Dendritic cell treated with granulocyte-macrophage colony-stimulating factor and Interleukin-4, amounts not matched to agents 40 ng/mL and 50 ng/mL, for 4 days (primary cell): ENCODE data around the gene INPP5K.
A peak's percentile ranks its signal among the peaks of the same experiment; 100 is the strongest.
"Not testable (repeated sequence)": the region's sequence is repeated elsewhere in the genome, so short reads cannot be mapped to it uniquely, and the experiment has no call there.

Source experiments
- H3K27ac Mint-ChIP-seq: one replicate; pipeline ENCODE4 v1.8.0; 2022; ENCODE audit warnings: mild to moderate bottlenecking, mixed read lengths
- H3K27me3 Mint-ChIP-seq: one replicate; pipeline ENCODE4 v1.8.0; 2022; ENCODE audit warnings: mild to moderate bottlenecking, mixed read lengths
- H3K36me3 Mint-ChIP-seq: one replicate; pipeline ENCODE4 v1.8.0; 2022; ENCODE audit warnings: low read depth, mixed read lengths
- H3K4me1 Mint-ChIP-seq: one replicate; pipeline ENCODE4 v1.8.0; 2022; ENCODE audit warnings: low read depth, mixed read lengths
- H3K4me3 Mint-ChIP-seq: one replicate; pipeline ENCODE4 v1.8.0; 2022; ENCODE audit warnings: mild to moderate bottlenecking, moderate library complexity, mixed read lengths
- H3K9me3 Mint-ChIP-seq: one replicate; pipeline ENCODE4 v1.8.0; 2022; ENCODE audit warnings: mixed read lengths
- intact Hi-C: fragments of 100-400 bp; cut with micrococcal nuclease; formaldehyde crosslinking; loops from one replicate; pipeline ENCODE4 v1.15.0; 2022

INPP5K gene

GRCh38 chr17:1464186-1464585, 52.2 kb downstream of the INPP5K start:
- Mint-ChIP-seq H3K9me3 (no peaks in the 10 kb centered on the region), H3K27ac (peak overlapping the region; percentile 82)
- intact Hi-C loops, result no loop called here

DNA sequence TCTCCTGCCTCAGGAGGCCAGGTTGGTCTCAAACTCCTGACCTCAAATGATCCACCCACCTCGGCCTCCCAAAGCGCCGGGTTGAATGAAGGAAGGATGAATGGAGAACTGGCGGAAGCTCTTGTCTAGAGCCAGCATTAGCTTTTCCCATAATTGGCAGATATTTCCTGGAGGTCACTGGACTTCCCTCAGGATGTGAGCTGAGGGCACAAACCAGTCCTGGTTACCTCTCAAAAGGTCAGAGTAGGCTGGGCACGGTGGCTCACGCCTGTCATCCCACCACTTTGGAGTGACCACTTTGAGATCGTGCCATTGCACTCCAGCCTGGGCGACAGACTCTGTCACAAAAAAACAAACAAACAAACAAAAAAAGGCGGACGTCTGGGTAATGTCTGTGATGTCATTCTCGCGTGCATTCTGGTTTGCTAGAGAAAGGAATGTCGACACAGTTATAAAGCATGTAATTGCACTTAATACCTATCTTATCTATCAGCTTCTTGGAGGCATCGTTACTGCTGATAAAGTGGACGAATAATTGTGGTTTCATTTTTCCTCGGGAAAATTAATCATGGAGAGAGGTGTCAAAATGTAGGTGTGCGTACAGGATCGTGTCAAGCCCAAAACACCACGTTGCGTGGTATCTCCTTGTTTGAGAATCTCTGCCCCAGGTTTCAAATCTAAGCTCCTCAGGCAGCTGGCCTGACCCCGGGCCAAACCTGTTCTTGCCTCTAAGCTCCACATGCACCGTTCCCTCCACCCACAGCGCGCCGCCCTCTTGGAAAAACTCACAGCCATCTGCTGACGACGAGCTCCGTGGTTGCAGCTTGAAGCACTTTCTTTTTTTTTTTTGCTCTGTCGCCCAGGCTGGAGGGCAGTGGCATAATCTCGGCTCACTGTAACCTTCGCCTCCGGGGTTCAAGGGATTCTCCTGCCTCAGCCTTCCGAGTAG, 54.0 kb downstream of the INPP5K start:
- no peaks in the 10 kb centered on the region for H3K9me3 Mint-ChIP-seq

More at GRCh38 chr17:1464186-1464585, 52.2 kb downstream of the INPP5K start:
- H3K27me3 Mint-ChIP-seq, result peaks cover 44% of the 10 kb centered on the region
- H3K36me3 Mint-ChIP-seq, result peaks cover 51% of the 10 kb centered on the region
- H3K4me1 Mint-ChIP-seq, result peaks cover 73% of the 10 kb centered on the region
- H3K4me3 Mint-ChIP-seq, result no peak overlapping the region

DNA sequence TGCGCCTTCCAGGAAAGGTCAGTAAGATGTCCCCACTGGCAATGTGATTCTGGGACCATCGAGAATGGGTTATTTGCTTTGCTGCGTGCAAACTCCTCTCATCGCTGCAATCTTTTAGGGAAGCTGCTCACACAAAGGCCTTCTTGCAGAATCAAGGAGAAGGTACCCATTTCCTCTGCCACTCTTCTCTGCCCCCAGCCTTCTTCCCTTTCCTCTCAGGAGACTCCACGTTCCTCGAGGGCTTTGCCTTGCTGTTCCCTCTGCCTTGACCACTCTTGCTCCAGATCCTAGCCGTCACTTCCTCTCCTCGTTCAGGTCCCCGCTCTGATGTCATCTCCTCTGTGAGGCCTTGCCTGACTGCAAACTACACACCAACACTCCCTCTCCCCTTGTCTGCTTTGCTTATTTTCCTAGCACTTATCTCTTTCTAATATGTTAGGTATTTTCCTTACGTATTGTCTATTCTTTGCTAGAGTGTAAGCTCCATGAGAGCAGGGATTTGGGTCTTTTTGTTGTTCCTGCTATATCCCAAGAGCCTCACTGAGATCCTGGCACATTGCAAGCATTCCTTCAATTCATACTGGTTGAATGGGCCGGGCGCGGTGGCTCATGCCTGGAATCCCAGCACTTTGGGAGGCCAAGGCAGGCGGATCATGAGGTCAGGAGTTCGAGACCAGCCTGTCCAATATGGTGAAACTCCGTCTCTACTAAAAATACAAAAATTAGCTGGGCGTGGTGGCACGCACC, 55.0 kb downstream of the INPP5K start:
- Mint-ChIP-seq H3K9me3 (no peaks in the 10 kb centered on the region), H3K27me3 (peaks cover 38% of the 10 kb centered on the region), H3K4me1 (peaks cover 72% of the 10 kb centered on the region), H3K36me3 (peaks cover 23% of the 10 kb centered on the region), H3K4me3 (no peak overlapping the region), H3K27ac (peak overlapping the region; percentile 47)
- intact Hi-C loops, result no loop called here

More for the DNA sequence above, 54.0 kb downstream of the INPP5K start:
- Mint-ChIP-seq H3K27ac (peak overlapping the region; percentile 82), H3K36me3 (peaks cover 34% of the 10 kb centered on the region), H3K4me1 (peaks cover 61% of the 10 kb centered on the region), H3K4me3 (peak overlapping the region; percentile 51), H3K27me3 (peaks cover 40% of the 10 kb centered on the region)
- intact Hi-C loops, result no loop called here

GRCh38 chr17:1460233-1460632, 56.2 kb downstream of the INPP5K start:
- Mint-ChIP-seq H3K4me1 (peaks cover 71% of the 10 kb centered on the region), H3K27me3 (peaks cover 28% of the 10 kb centered on the region), H3K9me3 (no peaks in the 10 kb centered on the region), H3K27ac (no peak overlapping the region), H3K4me3 (no peak overlapping the region), H3K36me3 (peaks cover 18% of the 10 kb centered on the region)
- intact Hi-C loops, result no loop called here

DNA sequence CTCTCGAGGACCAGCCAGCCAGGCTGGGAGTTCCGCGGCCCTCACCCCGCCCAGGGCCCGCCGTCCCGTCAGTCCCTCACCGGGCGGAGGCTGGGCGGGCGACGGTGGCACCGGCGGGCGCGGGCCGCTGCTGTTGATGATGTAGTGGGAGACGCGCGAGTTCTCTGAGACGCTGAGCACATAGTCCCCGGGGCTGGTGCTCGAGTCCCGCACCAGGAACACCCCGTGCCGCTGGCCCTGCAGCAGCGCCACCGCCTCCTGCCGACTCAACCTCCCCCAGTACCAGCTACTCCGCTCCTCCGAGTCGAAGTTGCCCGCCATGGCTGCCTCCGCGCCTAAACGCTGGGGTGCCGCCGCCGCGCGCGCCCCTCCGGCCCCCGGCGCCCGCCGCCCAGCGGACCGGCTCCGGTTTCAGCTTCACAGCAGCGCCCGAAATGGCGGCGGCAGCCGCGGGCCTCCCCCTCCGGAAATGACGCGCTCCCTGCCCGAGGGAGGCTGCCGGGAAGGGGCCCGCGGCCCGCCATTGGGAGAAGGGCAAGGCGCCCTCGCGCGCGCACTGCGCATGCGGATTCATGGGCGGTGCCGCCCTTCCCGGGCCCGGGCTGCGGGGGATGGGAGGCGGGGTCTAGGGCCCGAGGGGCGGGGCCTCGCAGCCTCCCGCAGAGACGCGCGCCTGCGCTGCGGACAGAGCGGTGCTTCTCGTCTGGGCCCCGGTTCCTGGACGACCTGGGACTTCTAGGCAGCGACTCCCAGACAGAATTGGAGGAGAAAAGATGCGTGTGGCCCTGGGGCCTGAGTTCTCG, 60.4 kb downstream of the INPP5K start, which contains the start of gene CRK:
CRK (minus strand) TSS at position 436 of the 803 bp plus-strand sequence; CDS start at position 321, 115 bp downstream.
- H3K36me3 Mint-ChIP-seq, result peaks cover 47% of the 10 kb centered on the region
- peak within 1 kb of the TSS; percentile 87 for H3K4me3 Mint-ChIP-seq
- intact Hi-C loops, result loop anchor here (1.0 to 2.0 kb wide), 2 partner anchors 37 to 60 kb away; partner anchors contain the start of genes INPP5K and MYO1C
- no peaks in the 10 kb centered on the region for H3K9me3 Mint-ChIP-seq
- peak within 1 kb of the TSS; percentile 86 for H3K27ac Mint-ChIP-seq
- peaks cover 62% of the 10 kb centered on the region for H3K4me1 Mint-ChIP-seq
- peaks cover 25% of the 10 kb centered on the region for H3K27me3 Mint-ChIP-seq

DNA sequence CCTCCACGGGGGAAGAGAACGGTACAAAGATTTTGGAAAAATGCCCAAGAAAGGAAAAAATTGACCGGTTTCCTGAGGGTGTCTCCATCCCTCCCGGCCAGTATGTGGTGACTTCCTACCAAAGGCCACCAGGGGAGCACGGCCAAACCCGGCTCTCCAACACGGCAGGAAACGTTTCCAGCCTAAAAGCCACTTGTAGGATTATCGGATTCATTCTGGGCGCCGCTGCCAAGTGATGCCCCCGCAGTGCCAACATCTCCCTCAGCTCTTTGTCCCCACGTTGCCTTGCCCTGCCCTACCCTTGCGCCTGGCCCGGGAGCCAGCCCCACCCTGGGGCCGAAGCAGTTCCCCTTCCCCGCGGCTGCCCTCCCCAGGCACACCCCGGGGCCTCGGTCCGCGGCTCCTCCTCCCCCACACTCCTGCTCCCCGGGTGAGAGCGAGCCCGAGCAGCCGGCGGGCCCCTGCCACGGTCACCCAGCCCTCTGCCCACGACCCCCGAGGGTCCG, 61.1 kb downstream of the INPP5K start:
- H3K27me3 Mint-ChIP-seq, result peaks cover 25% of the 10 kb centered on the region
- intact Hi-C loops, result no loop called here
- H3K9me3 Mint-ChIP-seq, result no peaks in the 10 kb centered on the region
- H3K27ac Mint-ChIP-seq, result peak overlapping the region; percentile 86
- H3K4me1 Mint-ChIP-seq, result peaks cover 61% of the 10 kb centered on the region
- H3K36me3 Mint-ChIP-seq, result peaks cover 53% of the 10 kb centered on the region
- H3K4me3 Mint-ChIP-seq, result peak overlapping the region; percentile 87

GRCh38 chr17:1454541-1454940, 61.9 kb downstream of the INPP5K start:
- peaks cover 59% of the 10 kb centered on the region for H3K4me1 Mint-ChIP-seq
- H3K27ac Mint-ChIP-seq, result peak overlapping the region; percentile 25
- intact Hi-C loops, result no loop called here
- peaks cover 21% of the 10 kb centered on the region for H3K27me3 Mint-ChIP-seq
- peak overlapping the region; percentile 87 for H3K4me3 Mint-ChIP-seq
- H3K36me3 Mint-ChIP-seq, result peaks cover 61% of the 10 kb centered on the region
- H3K9me3 Mint-ChIP-seq, result no peaks in the 10 kb centered on the region

- Mint-ChIP-seq H3K4me1 (peaks cover 67% of the 10 kb centered on the region), H3K4me3 (peak overlapping the region; percentile 23), H3K36me3 (peaks cover 70% of the 10 kb centered on the region), H3K27me3 (peaks cover 14% of the 10 kb centered on the region)
- H3K27ac Mint-ChIP-seq, intact Hi-C loops, H3K9me3 Mint-ChIP-seq: not testable (repeated sequence)
Observed at GRCh38 chr17:1453694-1454093, 62.7 kb downstream of the INPP5K start.

DNA sequence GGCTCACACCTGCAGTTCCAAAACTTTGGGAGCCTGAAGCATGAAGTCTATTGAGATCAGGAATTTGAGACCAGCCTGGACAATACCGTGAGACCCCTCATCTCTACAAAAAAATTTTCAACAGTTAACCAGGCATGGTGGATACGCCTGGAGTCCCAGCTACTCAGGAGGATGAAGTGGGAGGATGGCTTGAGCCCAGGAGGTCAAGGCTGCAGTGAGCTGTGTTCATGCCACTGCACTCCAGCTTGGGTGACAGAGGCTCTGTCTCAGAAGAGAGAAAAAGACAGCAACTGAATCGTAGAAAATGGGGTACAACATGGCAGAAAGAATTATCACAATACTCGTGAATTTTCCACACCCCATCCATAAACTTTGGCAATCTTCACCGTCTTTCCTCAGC, 63.6 kb downstream of the INPP5K start:
- Mint-ChIP-seq H3K4me3 (no peak overlapping the region), H3K36me3 (peaks cover 77% of the 10 kb centered on the region), H3K9me3 (no peaks in the 10 kb centered on the region), H3K4me1 (peaks cover 71% of the 10 kb centered on the region), H3K27me3 (peaks cover 10% of the 10 kb centered on the region), H3K27ac (no peak overlapping the region)
- intact Hi-C loops, result no loop called here

DNA sequence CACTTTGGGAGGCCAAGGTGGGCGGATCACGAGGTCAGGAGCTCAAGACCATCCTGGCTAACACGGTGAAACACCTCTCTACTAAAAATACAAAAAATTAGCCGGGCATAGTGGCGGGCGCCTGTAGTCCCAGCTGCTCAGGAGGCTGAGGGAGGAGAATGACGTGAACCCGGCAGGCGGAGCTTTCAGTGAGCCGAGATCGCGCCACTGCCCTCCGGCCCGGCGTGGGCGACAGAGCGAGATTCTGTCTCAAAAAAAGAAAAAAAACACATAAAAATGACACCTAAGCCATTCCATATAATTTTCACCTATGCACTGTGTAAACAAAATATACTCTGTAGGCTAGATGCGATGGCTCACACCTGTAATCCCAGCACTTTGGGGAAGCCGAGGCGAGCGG, 66.2 kb downstream of the INPP5K start:
- H3K9me3 Mint-ChIP-seq, H3K27ac Mint-ChIP-seq, H3K27me3 Mint-ChIP-seq, H3K4me3 Mint-ChIP-seq, intact Hi-C loops: not testable (repeated sequence)
- peaks cover 87% of the 10 kb centered on the region for H3K36me3 Mint-ChIP-seq
- peaks cover 71% of the 10 kb centered on the region for H3K4me1 Mint-ChIP-seq

GRCh38 chr17:1449412-1449967, 66.9 kb downstream of the INPP5K start:
- no peak overlapping the region for H3K4me3 Mint-ChIP-seq
- H3K4me1 Mint-ChIP-seq, result peaks cover 69% of the 10 kb centered on the region
- H3K27ac Mint-ChIP-seq, result no peak overlapping the region
- H3K9me3 Mint-ChIP-seq, result no peaks in the 10 kb centered on the region
- H3K27me3 Mint-ChIP-seq, result no peaks in the 10 kb centered on the region
- intact Hi-C loops, result no loop called here
- peaks cover 87% of the 10 kb centered on the region for H3K36me3 Mint-ChIP-seq

DNA sequence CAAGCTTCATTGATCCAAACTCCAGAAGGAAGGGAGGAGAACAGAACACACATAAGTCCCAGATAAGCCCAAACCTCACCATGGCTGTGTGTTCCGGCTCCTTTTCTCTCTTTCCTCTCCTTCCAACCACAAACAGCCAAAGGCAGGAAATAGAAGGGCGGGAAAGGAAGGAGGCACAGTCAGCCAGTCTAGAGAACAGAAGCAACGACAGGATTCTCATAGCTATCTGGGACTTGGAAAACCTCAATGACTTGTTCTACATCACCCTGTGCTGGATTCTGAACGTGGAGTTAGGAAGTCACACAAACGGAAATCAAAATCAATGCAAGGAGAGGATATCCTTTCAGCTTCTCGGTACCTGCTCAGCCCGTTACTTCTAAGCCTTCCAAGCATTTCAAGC, 69.4 kb downstream of the INPP5K start:
- Mint-ChIP-seq H3K4me1 (peaks cover 48% of the 10 kb centered on the region), H3K36me3 (peaks cover 85% of the 10 kb centered on the region), H3K27me3 (no peaks in the 10 kb centered on the region), H3K4me3 (no peak overlapping the region), H3K27ac (no peak overlapping the region), H3K9me3 (no peaks in the 10 kb centered on the region)
- intact Hi-C loops, result no loop called here

GRCh38 chr17:1446201-1446600, 70.2 kb downstream of the INPP5K start:
- Mint-ChIP-seq H3K27me3 (no peaks in the 10 kb centered on the region), H3K4me1 (peaks cover 44% of the 10 kb centered on the region), H3K9me3 (no peaks in the 10 kb centered on the region), H3K4me3 (no peak overlapping the region), H3K36me3 (peaks cover 81% of the 10 kb centered on the region), H3K27ac (no peak overlapping the region)
- intact Hi-C loops, result no loop called here
